Inflammatory macrophage treated with lipopolysaccharide for 1 hour (primary cell): ENCODE measurements around the gene GALNT1.
A peak's percentile ranks its signal among the peaks of the same experiment; 100 is the strongest.

Source experiments
- DNase-seq, 2 donors: peaks; one replicate each; pipeline ENCODE4 v3.0.0-alpha.2; 2020 to 2022

Gene GALNT1

GRCh38 chr18:35619464-35619863, 37.9 kb downstream of the GALNT1 start:
- DNase-seq = no peak

GRCh38 chr18:35619941-35620340, 38.4 kb downstream of the GALNT1 start:
- no peak for DNase-seq

- DNase-seq = no peak
Observed at GRCh38 chr18:35620765-35621164, 39.2 kb downstream of the GALNT1 start.

- peak; percentile 40 to 59 for DNase-seq
Observed at GRCh38 chr18:35623255-35623654, 41.7 kb downstream of the GALNT1 start.

- peak in 1 of 2 donors; percentile 25 for DNase-seq
Observed at GRCh38 chr18:35624146-35624545, 42.6 kb downstream of the GALNT1 start.

- DNase-seq = no peak
Observed at GRCh38 chr18:35625232-35625631, 43.7 kb downstream of the GALNT1 start.

- no peak for DNase-seq
Observed at GRCh38 chr18:35633761-35634160, 52.2 kb downstream of the GALNT1 start.

- no peak for DNase-seq
Observed at GRCh38 chr18:35634323-35634722, 52.8 kb downstream of the GALNT1 start.

GRCh38 chr18:35635170-35635569, 53.6 kb downstream of the GALNT1 start:
- DNase-seq = no peak

- no peak for DNase-seq
Observed at GRCh38 chr18:35637227-35637626, 55.7 kb downstream of the GALNT1 start.

- no peak for DNase-seq
Observed at GRCh38 chr18:35639296-35639695, 57.8 kb downstream of the GALNT1 start.

GRCh38 chr18:35641467-35641866, 59.9 kb downstream of the GALNT1 start:
- DNase-seq = no peak

- no peak for DNase-seq
Observed at GRCh38 chr18:35641916-35642315, 60.4 kb downstream of the GALNT1 start.

- no peak for DNase-seq
Observed at GRCh38 chr18:35642802-35643201, 61.3 kb downstream of the GALNT1 start.

GRCh38 chr18:35646449-35646848, 64.9 kb downstream of the GALNT1 start:
- peak; percentile 5 to 14 for DNase-seq

- peak in 1 of 2 donors; percentile 4 for DNase-seq
Observed at GRCh38 chr18:35653392-35654135, 72.0 kb downstream of the GALNT1 start.

GRCh38 chr18:35658112-35658511, 76.6 kb downstream of the GALNT1 start:
- no peak for DNase-seq

GRCh38 chr18:35661483-35662146, 80.1 kb downstream of the GALNT1 start:
- no peak for DNase-seq

GRCh38 chr18:35662293-35663062, 80.9 kb downstream of the GALNT1 start:
- DNase-seq = no peak

- no peak for DNase-seq
Observed at GRCh38 chr18:35671966-35672603, 90.5 kb downstream of the GALNT1 start.

GRCh38 chr18:35672897-35673296, 91.4 kb downstream of the GALNT1 start:
- no peak for DNase-seq

- DNase-seq = no peak
Observed at GRCh38 chr18:35673682-35674081, 92.1 kb downstream of the GALNT1 start.

- DNase-seq = no peak
Observed at GRCh38 chr18:35680139-35680551, 98.6 kb downstream of the GALNT1 start.
